Hippocampal formation (tissue), 2 donors: ENCODE results near the gene KIF3B.
"Not testable (repeated sequence)": the region's sequence is repeated elsewhere in the genome, so short reads cannot be mapped to it uniquely, and the experiment has no call there.

Experiments used
- DNase-seq, 2 donors: peaks; one replicate each; lab custom pipeline; 2025; lab: John Stamatoyannopoulos, UW

The KIF3B gene

DNA sequence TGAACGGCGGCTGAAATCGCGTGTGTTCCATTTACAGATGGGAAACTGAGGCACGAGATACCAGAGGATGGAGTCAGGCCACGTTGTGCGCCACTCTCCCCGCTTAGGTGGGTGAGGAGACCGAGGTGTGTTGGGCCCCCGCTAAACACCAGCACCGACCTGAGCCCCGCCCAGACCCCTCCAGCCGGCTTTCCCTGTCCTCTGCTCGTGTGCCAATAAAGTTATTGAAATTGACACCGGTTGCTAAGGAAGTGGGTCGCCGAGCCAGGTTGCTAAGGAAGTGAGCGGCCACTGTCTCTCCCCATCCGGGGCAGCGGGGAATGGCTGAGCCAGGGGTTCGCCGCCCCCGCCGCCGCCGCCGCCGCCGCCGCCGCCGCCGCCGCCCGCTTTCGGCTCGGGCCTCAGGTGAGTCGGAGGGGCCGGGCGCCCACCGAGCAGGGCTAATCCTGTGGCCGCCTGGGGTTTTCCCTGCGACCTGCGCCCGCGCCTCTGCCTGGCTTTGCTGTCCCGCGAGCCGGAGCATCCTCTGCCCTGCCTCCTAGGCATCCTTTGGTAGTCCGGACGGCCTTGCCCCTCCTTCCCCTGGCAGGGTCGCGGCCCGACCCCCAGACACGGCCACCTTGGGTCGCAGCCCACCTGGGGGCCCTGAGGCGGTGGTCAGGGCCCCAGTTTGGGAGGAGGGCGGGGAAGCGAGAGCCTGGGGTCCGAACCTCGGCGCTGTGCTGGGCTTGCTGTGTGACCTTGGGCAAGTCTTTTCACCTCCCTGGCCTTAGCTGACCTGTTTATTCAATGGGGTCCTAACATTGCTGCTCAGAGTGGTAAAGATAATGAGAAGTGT is at the start of gene KIF3B:
KIF3B (plus strand) TSS at position 291 of the 838 bp plus-strand sequence. CDS start 32,127 bp downstream, outside the sequence.
- DNase-seq = peak; percentile 83 to 90

DNA sequence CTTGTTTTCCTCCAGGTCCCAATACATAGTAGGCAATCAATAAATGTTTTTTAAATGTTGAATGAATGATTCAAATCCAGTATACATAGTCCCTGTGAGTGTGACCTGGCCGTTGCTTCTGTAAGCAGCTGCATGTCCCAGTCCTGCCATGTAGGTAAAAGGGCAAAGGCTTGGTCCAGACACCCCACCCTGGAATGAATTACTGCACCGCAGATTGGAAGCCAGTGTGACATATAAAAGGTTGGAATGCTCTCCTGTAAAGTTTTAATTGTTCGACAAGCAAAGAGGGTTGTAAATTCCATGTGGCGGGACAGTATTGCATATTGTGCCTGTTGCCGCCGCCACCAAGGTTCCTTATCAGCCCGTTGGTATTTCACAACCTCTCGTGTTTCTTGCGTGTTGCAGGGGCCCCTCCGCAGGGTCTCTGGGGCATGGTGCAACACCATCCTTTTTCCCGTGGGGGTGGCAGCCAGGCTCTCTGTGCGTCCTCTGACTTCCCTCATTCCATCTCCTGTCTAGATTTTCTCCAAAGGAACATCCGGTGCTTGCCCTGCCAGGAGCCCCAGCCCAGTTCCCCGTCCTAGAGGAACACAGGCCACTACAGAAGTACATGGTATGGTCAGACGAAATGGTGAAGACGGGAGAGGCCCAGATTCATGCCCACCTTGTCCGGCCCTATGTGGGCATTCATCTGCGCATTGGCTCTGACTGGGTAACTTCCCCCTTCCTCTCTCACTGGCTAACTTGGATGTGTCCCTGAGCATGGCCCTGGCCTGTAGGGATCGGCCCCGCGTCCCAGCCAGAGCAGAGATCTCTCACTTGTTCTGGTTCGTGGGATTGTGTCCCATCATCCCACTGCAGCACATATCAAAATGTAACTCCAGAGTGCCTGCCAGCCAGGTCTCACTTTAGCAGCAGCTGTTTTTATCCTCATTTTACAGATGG is 49.4 kb upstream of the KIF3B start:
- no peak for DNase-seq

DNA sequence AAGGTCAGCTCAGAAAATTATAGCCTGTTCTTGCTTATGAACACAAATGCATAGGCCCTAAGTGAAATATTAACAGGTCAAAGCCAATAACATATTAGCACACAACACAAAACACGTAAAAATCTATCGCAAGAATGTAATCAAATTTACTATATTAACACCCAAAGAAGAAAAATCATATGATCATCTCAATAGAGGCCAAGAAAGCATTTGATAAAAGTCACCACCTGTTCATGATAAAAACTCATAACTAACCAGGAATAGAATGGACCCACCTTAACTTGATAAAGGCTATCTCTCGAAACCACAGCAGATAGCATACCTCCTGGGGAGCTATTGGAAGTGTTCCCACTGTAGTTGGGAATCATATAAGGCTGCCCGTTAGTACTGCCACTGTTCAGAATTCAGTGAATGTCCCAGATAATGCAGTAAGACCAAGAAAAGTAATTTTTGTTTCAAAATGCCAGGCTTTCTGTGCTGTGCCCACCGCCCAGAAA is 48.2 kb upstream of the KIF3B start:
- no peak for DNase-seq

DNA sequence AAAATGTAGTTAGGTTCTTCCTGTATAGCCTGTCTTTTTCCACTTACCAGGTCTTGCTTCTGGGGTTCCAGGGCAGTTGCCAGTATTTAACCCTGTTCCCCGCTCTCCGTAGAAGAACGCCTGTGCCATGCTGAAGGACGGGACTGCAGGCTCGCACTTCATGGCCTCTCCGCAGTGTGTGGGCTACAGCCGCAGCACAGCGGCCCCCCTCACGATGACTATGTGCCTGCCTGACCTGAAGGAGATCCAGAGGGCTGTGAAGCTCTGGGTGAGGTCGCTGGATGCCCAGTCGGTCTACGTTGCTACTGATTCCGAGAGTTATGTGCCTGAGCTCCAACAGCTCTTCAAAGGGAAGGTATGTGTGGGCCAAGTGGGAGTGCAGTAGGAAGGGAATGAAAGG is 46.7 kb upstream of the KIF3B start:
- no peak for DNase-seq

DNA sequence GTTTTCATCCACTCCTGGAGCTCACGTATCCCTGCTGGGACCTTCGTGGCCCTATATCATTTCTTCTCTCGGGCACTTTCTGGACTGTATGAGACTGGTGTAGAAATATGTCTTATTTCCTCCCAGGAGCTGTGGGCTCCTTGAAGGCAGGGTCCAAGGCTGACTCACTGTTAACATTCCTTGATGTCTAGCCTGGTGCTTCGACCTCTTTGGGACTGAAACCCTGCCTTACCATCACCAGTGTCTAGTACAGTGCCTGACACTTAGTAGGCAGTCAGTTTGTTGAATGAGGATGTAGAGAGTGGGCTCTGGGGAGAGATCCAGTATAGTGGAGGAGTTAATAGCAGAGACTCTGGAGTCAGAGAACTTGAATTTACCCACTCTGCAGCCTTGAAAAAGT is 46.2 kb upstream of the KIF3B start:
- DNase-seq = no peak

DNA sequence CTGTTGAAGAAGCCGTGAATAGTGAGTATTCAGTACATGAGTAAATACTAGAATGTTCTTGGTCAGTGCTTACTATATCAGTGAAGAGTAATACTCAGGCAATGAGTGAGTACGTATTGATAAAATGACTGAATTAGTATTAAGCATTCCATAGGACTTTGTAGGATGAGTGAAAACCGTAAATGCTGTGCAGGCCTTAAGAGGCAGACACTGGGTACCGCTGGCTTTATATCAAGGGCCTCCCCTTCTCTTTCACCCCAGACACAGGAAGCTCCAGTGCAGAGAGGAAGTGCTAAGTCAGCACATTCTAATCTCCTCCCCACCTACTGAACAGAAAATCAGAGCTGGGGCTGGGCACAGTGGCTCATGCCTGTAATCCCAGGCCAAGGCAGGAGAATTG is 45.6 kb upstream of the KIF3B start:
- peak in 1 of 2 donors; percentile 8 for DNase-seq

DNA sequence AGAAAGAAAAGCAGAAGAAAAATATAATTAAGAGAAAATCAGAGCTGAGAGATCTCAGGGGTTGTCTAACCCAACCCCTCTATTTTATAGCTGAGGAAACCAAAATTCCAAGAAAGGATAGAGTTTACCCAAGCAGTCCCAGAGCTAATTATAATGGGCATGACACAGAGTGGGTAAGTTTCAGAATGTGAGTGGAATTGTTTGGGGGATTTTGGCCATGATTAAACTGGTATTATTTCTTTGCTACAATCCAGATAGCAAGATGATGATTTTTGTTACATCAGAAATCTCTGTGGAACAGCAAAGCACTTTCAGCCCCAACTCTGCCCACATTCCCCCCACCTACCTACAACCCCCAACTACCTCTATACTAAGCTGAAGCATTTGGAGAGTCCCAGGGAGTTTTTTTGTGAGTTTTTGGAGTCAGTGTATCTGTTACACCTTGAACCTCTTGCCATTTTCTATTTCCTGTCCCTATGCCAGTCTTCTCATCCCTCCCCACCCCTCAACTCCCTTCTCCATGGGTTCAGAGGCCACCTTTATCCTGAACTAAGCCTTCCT is 45.0 kb upstream of the KIF3B start:
- DNase-seq = no peak

DNA sequence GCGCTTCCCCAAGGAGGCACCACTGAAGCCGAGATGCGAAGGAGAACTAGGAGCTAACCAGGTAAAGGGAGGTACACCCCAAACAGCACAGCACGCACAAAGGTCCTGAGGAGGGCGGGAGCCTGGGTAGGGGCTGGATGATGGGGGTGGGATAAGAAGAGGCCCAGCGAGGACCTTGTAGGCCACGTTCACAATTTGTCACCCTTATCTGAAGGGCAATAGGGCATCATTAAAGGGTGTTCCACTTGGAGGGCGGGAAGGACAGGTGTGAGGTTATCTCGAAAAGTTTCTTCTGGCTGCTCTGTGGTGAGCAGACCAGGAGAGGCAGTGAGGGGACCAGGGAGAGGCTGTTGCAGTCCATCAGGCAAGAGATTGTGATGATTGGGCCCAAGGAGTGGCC is 44.2 kb upstream of the KIF3B start:
- DNase-seq = no peak

DNA sequence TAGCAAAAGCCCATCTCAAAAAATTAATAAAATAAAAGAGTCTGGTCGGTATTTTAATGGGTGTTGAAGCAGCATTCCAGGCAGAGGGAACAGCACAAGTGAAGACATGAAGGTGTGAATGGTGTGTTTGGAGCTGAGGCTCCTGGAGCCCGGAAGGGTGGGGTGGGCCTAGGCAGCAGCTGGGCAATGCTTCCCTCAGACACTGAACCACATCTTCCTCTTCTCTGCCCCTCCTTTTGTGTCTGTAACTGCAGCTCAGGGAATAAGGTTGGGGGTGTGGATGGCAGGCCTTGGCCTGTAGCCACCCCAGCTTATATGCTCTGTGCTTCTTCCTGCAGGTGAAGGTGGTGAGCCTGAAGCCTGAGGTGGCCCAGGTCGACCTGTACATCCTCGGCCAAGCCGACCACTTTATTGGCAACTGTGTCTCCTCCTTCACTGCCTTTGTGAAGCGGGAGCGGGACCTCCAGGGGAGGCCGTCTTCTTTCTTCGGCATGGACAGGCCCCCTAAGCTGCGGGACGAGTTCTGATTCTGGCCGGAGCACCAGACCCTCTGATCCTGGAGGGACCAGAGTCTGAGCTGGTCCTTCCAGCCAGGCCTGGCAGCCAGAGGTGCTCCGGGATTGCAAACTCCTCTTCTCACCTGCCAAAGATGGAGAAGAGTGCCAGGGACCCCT is 43.2 kb upstream of the KIF3B start:
- no peak for DNase-seq

DNA sequence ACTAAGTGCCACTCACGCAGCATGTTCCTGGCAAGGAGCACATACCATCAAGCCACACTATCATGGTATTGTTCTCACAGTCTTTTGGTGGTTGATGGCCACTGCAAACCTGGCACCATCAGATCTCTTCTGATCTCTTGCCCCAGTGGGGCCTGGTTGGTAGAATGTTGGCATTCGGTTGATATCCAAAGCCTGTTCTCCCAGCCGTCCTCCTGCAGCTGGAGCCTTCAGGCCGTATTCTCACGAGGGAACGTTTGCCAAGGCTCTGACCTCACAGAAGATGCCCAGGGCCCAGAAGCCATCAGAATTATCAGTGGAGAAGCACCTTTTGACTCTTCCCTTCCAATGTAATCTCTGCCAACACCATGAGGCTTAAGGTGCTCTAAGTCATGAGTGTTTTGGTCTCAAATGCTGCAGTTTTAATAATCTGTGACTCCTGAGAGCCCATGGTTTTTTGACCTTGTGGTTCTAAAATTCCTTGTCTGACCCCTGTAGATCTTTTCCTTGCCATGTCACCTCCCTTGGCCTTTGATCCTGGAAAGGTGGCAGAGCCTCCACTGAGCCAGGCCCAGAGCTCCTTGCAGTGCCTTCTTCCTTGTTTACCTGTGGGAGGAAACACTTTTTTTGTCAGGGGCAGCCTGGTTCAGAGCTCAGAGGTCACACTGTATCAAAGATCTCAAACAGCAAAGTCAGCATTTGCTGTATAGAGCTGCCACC is 42.0 kb upstream of the KIF3B start:
- no peak for DNase-seq

DNA sequence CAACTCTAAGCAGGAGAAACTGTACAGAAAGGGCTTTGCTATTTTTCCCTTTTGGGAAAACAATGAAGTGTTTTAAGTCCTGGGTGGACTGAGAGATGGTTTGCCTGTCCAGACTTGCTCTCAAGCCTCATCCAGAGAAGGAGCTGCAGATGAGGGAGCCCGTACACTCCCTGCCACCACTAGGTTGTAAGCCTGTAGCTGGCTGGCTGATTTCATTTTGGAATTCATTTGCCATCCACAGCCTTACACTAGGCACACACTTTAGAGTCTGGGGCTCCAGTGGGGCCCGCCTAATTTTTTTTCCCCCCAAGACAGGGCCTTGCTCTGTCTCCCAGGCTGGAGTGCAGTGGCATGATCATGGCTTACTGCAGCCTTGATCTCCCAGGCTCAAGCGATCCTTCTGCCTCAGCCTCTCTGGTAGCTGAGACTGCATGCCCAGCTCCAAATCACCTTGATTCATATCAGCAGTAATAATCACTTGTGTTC is 41.4 kb upstream of the KIF3B start:
- no peak for DNase-seq

DNA sequence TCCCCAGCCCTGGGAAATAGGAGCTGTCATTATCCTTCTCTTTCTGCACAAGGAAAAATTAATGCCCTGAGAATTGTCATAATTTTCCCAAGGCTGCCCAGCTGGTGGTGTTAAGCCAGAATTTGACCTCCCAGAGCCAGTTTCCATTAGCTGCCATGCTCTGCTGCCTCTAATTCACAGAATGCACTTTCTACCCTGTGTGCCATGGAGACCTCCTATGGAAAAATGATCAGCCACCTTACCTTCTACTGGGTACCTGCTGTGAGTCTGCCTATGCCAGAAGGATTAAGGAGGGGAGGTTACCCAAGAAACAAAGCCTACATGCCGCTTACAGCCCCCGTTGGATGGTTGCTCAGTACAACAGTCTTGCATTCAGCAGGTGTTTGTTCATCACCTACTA is 40.6 kb upstream of the KIF3B start:
- no peak for DNase-seq

DNA sequence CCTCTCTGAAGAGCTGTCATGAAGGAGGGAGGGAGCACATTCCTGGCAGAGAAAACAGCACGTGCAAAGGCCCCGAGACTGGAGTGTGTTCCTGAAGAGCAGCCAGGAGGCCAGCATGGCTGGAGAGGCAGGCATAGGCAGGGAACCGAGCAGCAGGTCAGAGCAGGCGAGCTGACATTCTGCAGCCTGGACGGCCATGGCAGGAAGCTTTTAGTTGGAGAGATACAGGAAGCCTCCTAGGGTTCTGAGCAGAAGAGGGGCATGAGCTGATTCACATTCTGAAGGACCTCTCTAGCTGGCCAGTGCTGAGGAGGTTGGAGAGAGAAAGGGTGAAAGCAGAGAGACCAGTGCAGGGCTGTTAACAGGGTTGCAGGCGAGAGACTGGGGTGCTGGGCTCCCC is 40.0 kb upstream of the KIF3B start:
- no peak for DNase-seq

DNA sequence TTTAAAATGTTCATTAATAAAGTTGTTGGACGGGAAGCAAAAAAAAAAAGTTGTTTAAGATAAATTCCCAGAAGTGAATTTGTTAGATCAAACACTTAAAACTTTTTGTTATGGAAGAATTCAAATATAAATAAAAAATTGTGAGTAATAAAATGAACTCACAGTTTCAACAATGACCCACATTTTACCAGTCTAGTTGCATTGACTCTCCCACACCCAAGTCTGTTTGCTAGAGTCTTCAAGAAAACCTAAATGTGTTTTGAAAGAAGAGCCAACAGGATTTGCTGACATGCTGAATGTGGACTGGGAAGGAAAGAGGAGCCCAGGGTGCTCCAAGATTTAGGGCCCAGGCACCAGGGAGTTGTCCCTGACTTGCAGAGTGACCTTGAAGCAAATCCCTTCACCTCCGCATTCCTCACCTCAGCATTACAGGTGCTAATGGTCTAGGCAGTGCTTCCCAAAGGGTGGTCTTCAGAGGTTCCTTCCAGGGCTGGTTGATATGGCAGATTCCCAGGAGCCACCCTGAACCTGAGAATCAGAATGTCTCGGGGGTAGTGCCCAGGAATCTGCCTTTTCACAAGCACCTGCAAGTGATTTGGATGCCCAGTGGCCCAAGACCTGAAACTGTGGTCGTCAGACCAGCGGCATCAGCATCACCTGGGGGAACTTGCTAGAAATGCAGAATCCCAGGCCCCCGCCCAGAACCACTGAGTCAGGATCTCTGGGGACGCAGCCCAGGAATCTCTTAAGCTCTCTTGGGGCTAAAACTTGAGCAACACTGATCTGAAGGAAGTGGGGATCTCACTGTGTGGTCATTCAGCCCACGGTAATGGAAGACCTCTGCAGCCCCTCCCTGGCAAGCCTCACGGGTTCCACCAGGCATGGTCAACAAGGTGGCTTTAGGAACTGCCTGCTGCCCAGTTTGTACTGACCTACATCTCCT is 38.7 kb upstream of the KIF3B start:
- DNase-seq = no peak

DNA sequence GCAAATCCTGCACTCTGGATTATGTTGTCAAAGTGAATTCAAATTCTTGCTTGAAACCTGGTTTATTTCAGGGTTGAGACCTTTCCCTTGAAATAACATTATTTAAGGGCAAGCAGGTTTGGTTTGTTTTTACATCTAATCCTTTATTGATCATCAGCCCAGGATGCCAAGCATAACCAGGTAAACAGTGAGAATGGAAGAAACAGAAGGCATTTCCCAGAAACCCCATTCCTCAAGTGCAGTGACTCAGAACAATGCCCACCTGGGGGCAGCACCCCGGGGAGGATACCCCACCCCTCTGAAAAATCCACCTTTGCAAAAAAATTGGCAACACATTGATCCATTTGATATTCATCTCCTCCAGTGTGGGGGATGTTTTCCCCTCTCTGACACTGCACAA is 37.2 kb upstream of the KIF3B start:
- no peak for DNase-seq

DNA sequence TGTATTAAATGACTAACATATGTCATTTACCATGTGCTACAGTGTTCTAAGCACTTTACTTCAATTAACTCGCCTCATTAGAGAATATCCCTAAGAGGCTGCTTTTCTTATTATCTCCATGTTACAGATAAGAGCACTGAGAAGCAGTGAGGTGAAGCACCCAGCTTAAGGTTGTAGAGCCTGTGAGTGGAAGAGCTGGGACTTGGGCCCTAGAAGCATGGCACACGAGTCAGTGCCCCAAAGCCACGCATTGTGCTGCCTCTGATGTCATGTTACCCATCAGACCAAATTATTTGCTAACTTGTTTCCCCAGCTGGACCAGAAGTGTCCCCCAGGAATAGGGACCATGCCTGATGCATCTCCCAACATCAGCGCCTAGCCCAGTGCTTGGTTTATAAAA is 35.6 kb upstream of the KIF3B start:
- DNase-seq = no peak

DNA sequence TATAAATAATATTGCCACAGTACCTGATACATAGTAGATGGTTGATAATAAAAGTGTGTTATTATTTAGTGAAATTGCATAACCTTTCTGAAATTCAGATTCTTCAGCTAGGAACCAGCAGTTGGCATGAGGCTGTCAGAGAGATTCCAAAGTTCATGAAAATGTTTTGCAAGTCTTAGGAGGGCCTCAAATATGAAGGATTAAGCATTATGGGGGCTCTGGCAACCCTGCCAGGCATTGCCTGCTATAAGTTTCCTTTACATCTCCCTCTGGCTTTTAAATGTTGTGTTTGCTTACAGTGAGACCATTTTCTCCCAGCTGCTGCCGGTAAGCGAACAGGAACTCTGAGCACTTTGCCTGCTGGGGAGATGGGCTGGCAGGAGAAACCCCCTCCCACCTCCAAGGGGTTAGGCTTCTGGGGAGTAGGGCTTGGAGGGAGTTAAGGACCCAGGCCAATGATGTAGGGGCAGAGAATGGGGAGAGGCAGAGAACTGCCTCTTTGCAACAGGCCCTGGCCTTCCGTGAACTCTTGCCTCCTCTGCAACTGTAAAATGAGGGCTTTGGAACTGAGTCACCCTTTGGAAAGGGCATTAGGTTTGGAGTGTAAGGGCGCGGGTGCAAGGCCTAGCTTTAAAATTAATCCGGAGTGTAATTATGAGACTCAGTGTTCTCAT is 33.2 kb upstream of the KIF3B start:
- no peak for DNase-seq

DNA sequence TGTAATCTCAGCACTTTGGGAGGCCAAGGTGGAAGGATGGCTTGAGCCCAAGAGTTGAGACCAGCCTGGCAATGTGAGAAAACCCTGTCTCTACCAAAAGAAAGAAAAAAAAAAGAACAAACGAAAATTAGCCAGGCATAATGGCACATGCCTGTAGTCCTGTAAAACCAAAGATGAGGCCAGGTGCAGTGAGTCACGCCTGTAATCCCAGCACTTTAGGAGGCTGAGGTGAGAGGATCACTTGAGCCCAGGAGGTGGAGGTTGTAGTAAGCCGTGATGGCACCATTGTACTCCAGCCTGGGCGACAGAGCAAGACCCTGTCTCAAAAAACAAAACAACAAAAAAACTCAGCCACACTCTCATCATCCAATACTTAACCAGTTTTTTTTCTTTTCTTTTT is 32.5 kb upstream of the KIF3B start:
- no peak for DNase-seq

DNA sequence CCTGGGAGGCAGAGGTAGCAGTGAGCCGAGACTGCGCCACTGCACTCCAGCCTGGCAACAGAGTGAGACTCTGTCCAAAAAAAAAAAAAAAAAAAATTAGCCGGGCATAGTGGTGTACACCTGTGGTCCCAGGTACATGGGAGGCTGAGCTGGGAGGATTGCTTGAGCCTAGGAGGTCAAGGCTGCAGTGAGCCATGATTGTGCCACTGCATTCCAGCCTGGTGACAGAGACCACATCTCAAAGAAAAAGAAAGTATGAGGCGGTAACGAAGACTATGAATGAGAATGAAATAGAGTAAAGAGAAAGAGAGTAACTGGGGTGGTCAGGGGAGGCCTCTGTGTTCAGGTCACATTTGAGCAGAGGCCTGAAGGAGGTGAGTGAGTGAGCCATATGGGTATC is 31.2 kb upstream of the KIF3B start:
- DNase-seq = not testable (repeated sequence)
